Endothelial cell (in vitro differentiated cells): ENCODE measurements around the gene POU5F1. TPM values are rescaled to one million over a fixed set of nuclear protein-coding genes. Genes with fewer than 3 reads are reported as not detected.

Experiments used
- DNase-seq: peaks from one replicate; pipeline ENCODE4 v3.0.0; 2021; ENCODE audit warnings: low spot score
- H3K27ac Mint-ChIP-seq: one replicate; pipeline ENCODE4 v1.8.0; 2021; ENCODE audit warnings: mixed read lengths, inconsistent platforms; ENCODE audit not compliant: unreplicated experiment
- H3K27me3 Mint-ChIP-seq: one replicate; pipeline ENCODE4 v1.8.0; 2021; ENCODE audit warnings: mild to moderate bottlenecking, moderate library complexity, mixed read lengths, inconsistent platforms; ENCODE audit not compliant: unreplicated experiment
- H3K36me3 Mint-ChIP-seq: one replicate; pipeline ENCODE4 v1.8.0; 2021; ENCODE audit warnings: mild to moderate bottlenecking, low read depth, mixed read lengths, inconsistent platforms; ENCODE audit not compliant: unreplicated experiment
- H3K4me1 Mint-ChIP-seq: one replicate; pipeline ENCODE4 v1.8.0; 2021; ENCODE audit warnings: mild to moderate bottlenecking, mixed read lengths, inconsistent platforms; ENCODE audit not compliant: unreplicated experiment
- H3K4me3 Mint-ChIP-seq: one replicate; pipeline ENCODE4 v1.8.0; 2021; ENCODE audit warnings: mild to moderate bottlenecking, mixed read lengths, inconsistent platforms; ENCODE audit not compliant: unreplicated experiment
- H3K9me3 Mint-ChIP-seq: one replicate; pipeline ENCODE4 v1.8.0; 2021; ENCODE audit warnings: mixed read lengths, inconsistent platforms; ENCODE audit not compliant: unreplicated experiment
- total RNA-seq: library from RNA; stranded (reverse); fragmentation: NEBNext Ultra II Directional; extraction: Animal tissue kit (Norgen Biotek cat#: 25700); gene quantifications from one replicate; pipeline ENCODE4 v1.2.1, GENCODE V29; 2021; ENCODE audit not compliant: unreplicated experiment
- TF ChIP-seq, protein P1 (sequence below): fragments of 200-600 bp; sonication (generic); IDR thresholded peaks from one replicate; pipeline ENCODE4 v1.5.0; 2021; ENCODE audit warnings: antibody characterized with exemption; ENCODE audit not compliant: unreplicated experiment

The POU5F1 gene
- total RNA-seq, 1 donor from 2014 or later: 88.7 TPM

GRCh38 chr6:31132806-31133205 lies 37.7 kb downstream of the POU5F1 start:
- Mint-ChIP-seq H3K4me3 (no peak overlapping the region), H3K36me3 (peaks cover 4% of the 10 kb centered on the region)

GRCh38 chr6:31131595-31131994 lies 38.9 kb downstream of the POU5F1 start:
- Mint-ChIP-seq H3K36me3 (no peaks in the 10 kb centered on the region), H3K4me1 (no peaks in the 10 kb centered on the region), H3K4me3 (no peak overlapping the region), H3K27ac (no peak overlapping the region), H3K9me3 (no peaks in the 10 kb centered on the region), H3K27me3 (peaks cover 8% of the 10 kb centered on the region)
- DNase-seq: no peak
- TF ChIP-seq, protein P1, sequence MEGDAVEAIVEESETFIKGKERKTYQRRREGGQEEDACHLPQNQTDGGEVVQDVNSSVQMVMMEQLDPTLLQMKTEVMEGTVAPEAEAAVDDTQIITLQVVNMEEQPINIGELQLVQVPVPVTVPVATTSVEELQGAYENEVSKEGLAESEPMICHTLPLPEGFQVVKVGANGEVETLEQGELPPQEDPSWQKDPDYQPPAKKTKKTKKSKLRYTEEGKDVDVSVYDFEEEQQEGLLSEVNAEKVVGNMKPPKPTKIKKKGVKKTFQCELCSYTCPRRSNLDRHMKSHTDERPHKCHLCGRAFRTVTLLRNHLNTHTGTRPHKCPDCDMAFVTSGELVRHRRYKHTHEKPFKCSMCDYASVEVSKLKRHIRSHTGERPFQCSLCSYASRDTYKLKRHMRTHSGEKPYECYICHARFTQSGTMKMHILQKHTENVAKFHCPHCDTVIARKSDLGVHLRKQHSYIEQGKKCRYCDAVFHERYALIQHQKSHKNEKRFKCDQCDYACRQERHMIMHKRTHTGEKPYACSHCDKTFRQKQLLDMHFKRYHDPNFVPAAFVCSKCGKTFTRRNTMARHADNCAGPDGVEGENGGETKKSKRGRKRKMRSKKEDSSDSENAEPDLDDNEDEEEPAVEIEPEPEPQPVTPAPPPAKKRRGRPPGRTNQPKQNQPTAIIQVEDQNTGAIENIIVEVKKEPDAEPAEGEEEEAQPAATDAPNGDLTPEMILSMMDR: no peak

More at GRCh38 chr6:31132806-31133205, 37.7 kb downstream of the POU5F1 start:
- H3K27me3 Mint-ChIP-seq: peaks cover 8% of the 10 kb centered on the region
- no peaks in the 10 kb centered on the region for H3K9me3 Mint-ChIP-seq
- no peak for DNase-seq
- no peak overlapping the region for H3K27ac Mint-ChIP-seq
- TF ChIP-seq, protein P1: no peak
- peaks cover 4% of the 10 kb centered on the region for H3K4me1 Mint-ChIP-seq

DNA sequence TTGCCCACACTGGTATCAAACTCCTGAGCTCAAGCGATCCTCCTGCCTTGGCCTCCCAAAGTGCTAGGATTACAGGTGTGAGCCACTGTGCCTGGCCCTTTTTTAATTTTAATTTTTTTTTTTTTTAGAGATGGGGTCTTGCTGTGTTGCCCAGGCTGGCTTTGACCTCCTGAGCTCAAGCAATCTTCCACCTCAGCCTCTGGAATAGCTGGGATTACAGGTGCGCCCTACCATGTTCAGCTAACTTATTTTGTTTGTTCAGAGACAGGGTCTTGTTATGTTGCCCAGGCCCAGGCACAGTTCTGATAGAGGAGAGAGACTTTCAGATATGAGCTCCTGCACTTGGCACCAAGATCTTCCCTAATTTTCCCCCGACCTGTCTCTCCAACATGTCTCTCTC lies 39.7 kb downstream of the POU5F1 start:
- DNase-seq: no peak
- H3K9me3 Mint-ChIP-seq: no peaks in the 10 kb centered on the region
- TF ChIP-seq, protein P1: no peak
- H3K27ac Mint-ChIP-seq: no peak overlapping the region
- H3K4me1 Mint-ChIP-seq: peaks cover 3% of the 10 kb centered on the region
- H3K4me3 Mint-ChIP-seq: no peak overlapping the region
- peaks cover 8% of the 10 kb centered on the region for H3K27me3 Mint-ChIP-seq
- no peaks in the 10 kb centered on the region for H3K36me3 Mint-ChIP-seq

DNA sequence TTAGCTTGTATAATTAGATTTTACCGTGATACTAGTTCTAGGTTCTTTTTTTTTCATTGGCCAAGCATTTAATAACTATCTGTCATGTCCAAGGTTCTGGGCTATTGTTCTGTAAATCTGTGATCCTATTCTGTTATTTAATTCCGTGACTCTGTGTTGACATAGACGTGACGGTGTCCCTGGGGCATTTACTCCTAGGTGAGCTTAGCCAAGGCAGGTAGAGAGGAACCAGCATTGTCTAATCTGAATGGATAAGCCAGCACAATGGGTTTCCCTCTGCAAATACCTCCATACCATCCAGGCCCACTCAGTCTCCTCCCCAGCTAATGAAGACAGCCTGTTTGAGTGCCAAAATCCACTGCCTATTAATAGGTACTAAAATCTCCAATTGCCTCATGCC lies 41.4 kb downstream of the POU5F1 start:
- TF ChIP-seq, protein P1: no peak
- H3K27ac Mint-ChIP-seq: no peak overlapping the region
- H3K36me3 Mint-ChIP-seq: no peaks in the 10 kb centered on the region
- H3K4me3 Mint-ChIP-seq: no peak overlapping the region
- H3K9me3 Mint-ChIP-seq: no peaks in the 10 kb centered on the region
- H3K4me1 Mint-ChIP-seq: peaks cover 10% of the 10 kb centered on the region
- DNase-seq: no peak
- H3K27me3 Mint-ChIP-seq: peaks cover 8% of the 10 kb centered on the region

DNA sequence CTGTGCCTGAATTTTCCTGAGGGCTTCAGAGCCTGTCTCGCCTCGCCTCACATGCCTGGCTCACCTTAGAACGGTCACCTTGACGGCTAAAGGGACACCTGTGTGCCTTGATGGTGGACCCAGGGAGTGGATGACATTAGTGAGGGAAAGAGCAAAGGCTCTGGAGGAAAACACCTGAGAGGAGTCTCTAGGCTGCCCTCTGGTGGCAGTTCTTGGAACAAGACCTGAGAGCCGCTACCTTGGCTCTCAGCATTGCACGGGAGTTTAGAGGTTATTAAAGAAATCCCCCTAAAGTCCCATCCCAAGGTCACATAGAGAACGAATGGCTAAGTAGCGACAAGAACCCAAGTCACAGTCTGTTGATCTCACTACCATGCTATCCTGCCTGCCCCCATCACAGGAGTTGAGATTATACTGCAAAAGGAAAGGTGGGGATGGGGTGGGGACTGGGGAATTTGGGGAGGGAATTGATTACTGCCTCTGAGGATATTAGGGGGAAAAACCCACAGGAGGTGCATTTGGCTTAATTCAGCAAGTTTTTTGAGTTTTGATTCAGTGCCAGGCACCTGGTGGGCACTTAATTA lies 42.3 kb downstream of the POU5F1 start:
- Mint-ChIP-seq H3K27ac (peak overlapping the region; percentile 8), H3K4me1 (peaks cover 10% of the 10 kb centered on the region), H3K27me3 (peaks cover 6% of the 10 kb centered on the region), H3K9me3 (no peaks in the 10 kb centered on the region), H3K4me3 (no peak overlapping the region), H3K36me3 (no peaks in the 10 kb centered on the region)
- TF ChIP-seq, protein P1: peak; percentile 44
- peak; percentile 67 for DNase-seq
